Astrocyte of the cerebellum (primary cell): ENCODE measurements around the gene KCNIP1.

ENCODE experiments used
- DNase-seq: peaks from one replicate; pipeline ENCODE4 v3.0.0-alpha.2; 2011; ENCODE audit warnings: low read depth
- H3K4me3 ChIP-seq: 2 replicates; pipeline ENCODE4 v1.5.1; 2011; ENCODE audit warnings: mild to moderate bottlenecking, low read depth, low read length, moderate library complexity
- in situ Hi-C: cut with HindIII; loops from 2 replicates; pipeline ENCODE4 v1.10.0; 2017; ENCODE audit warnings: low sequenced_read_pairs
- TF ChIP-seq, protein P1 (sequence below): IDR thresholded peaks from 2 replicates; pipeline ENCODE4 v1.5.1; 2012; ENCODE audit warnings: low read length, low read depth, moderate library complexity, mild to moderate bottlenecking; ENCODE audit errors: missing control alignments

KCNIP1 gene

DNA sequence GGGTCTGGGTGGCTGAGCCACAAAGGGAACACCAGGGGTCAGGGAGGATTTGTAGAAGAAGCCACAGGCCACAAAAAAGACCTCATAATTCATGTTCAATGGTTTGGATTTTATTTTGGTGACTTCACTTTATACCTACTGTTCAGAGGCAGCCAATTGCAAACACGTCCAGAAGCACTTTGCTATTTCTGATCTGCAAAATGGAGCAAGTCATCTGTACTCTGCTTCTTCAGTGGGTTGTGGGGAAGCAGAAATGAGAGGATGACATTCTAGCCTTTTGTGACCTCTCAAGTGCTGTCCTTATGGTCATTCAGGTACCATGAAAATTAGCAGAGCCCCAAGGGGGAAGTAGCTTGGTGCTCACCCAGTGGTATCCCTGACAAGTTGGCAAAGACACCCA, 2.5 kb upstream of the KCNIP1 start:
- in situ Hi-C loops = no loop called here
- TF ChIP-seq, protein P1, sequence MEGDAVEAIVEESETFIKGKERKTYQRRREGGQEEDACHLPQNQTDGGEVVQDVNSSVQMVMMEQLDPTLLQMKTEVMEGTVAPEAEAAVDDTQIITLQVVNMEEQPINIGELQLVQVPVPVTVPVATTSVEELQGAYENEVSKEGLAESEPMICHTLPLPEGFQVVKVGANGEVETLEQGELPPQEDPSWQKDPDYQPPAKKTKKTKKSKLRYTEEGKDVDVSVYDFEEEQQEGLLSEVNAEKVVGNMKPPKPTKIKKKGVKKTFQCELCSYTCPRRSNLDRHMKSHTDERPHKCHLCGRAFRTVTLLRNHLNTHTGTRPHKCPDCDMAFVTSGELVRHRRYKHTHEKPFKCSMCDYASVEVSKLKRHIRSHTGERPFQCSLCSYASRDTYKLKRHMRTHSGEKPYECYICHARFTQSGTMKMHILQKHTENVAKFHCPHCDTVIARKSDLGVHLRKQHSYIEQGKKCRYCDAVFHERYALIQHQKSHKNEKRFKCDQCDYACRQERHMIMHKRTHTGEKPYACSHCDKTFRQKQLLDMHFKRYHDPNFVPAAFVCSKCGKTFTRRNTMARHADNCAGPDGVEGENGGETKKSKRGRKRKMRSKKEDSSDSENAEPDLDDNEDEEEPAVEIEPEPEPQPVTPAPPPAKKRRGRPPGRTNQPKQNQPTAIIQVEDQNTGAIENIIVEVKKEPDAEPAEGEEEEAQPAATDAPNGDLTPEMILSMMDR = no peak
- DNase-seq = no peak
- no peak overlapping the region for H3K4me3 ChIP-seq

DNA sequence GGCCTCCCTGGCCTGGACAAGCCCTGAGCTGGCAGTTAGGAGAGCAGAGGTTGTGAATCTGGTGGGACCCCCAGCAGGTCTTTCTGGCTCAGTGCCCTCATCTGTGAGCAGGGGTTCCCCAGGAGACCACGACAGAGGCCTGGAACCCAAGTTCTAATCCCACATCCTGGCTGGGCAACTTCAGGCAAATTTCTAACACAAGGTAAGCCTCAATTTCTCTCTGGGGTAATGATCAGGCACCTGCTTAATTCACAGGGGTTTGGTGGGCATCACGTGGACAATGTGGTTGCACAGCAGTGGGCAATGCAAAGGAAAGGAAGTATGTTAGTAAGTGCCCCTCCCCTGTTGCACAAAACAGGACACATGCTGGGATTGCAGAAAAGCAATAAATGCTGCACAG, 1.9 kb upstream of the KCNIP1 start:
- DNase-seq = no peak
- H3K4me3 ChIP-seq = no peak overlapping the region
- in situ Hi-C loops = no loop called here
- TF ChIP-seq, protein P1 = no peak

DNA sequence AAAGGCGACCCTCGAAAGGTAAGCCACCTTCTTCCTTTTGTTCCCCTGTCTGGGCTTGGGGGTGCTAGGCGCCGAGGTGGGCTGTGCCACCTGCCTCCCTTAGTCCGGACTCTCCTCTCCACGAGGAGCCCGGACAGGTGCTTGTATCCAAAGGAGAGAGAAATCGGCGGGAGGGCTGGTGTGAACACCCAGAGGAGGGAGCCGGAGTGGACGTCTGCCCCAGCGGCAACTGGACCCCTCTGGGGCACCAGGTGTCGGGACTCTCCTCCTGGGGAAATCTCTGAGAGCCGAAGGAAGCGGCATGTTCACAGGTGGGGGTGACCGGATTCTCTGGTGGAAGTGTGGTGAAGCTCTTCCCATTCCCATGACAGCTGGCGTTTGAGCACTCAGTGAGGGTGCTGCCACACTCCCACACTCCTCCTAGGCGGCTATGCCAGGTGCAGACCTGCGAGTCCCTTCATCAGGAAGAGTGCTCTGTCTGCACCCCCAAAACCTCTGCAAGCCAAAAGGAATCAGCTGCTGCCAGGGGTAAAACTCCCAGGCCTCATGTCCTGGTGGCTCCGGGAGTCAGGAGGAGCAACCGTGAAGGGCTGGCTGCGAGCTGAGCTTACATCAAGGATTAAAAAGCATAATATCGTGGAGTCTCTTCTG, 921 bp downstream of the KCNIP1 start:
- no peak for DNase-seq
- TF ChIP-seq, protein P1 = no peak
- peak overlapping the region; percentile 32 for H3K4me3 ChIP-seq
- in situ Hi-C loops = no loop called here

DNA sequence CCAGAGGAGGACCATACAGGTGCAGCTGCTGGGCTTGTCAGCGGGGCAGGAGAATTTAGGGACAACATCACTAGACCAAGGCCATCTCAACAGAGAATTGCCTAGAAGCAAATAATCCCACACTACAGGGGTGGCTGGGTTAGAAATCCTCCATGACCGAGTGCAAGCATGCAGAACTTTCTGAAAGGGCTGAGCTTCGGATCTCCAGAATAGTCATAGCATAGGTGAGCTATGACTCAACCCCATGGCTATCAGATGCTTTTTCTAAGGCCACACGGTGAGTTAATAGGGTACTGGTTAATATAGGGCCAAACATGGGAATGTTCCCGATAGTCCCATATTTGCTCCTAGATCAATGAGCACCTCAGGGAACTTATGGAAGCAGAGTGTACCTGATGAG, 4.2 kb downstream of the KCNIP1 start:
- H3K4me3 ChIP-seq = no peak overlapping the region
- in situ Hi-C loops = no loop called here
- DNase-seq = no peak
- TF ChIP-seq, protein P1 = no peak

DNA sequence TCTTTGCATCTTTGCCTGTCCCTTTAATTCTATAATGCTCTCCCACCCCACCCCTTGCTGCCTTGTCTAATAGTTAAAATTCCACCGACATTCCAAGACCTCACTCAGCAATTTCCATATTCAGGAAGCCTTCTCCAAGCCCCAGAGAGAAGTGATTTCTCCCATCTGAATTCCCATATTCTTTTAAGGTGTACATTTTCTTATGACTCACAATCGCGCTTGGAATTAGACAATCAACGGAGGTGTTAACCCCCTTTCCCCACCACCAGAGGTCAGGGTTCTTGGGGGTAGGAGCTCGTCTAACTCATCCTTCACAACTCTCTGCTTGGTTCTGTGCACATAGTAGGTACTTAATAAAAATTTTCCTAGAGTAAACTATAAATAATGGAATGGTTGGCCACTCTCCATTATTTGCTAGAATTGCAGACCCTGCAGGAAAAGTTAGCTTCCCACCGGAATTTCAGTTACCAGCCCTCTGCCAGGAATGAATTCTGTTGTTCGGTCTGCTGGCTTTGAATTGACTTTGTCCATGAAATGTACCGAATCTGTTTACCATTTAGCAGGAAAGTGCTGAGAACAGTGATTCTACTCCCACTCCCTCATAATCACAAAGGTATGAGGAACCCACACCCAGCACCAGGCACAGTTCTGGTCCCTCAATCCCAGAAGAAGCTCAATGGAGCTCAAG, 5.0 kb downstream of the KCNIP1 start:
- TF ChIP-seq, protein P1 = peak; percentile 13
- no peak for DNase-seq
- H3K4me3 ChIP-seq = no peak overlapping the region
- in situ Hi-C loops = no loop called here

DNA sequence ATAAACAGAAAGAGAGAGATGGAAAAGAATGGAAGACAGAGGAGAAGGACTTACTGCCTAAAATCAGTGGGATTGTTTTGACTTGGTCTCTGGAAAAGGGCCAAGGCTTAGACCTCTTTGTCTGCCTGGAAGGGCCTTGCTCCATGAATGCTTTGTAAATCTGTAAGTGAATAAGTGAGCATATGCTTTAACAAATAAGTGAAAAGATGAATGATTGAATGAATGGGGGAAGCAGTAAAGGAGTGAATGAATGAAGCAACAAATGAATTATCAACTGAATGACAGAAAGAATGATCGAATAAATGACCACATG, 5.5 kb downstream of the KCNIP1 start:
- TF ChIP-seq, protein P1 = no peak
- H3K4me3 ChIP-seq = no peak overlapping the region
- DNase-seq = no peak
- in situ Hi-C loops = no loop called here
